SU-DHL-6 (cell line): Measurements from ENCODE around the gene RTN4R.

Experiments
- H2AFZ ChIP-seq: fragments of 200-600 bp; sonication (generic); 2 replicates; pipeline ENCODE4 v1.6.1; 2014; ENCODE audit warnings: low read depth, mild to moderate bottlenecking, moderate library complexity, mixed read lengths, antibody characterized with exemption, low read length; ENCODE audit not compliant: severe bottlenecking
- H3F3A ChIP-seq: fragments of 200-600 bp; shearing (Covaris generic); 2 replicates; pipeline ENCODE4 v1.6.0; 2016; ENCODE audit warnings: antibody characterized with exemption, mild to moderate bottlenecking; ENCODE audit not compliant: insufficient read depth
- H3K27ac ChIP-seq: fragments of 200-600 bp; sonication (generic); 2 replicates; pipeline ENCODE4 v1.5.1; 2016; ENCODE audit warnings: low read depth, mild to moderate bottlenecking, low read length, moderate library complexity, mixed read lengths
- H3K27me3 ChIP-seq: fragments of 200-600 bp; sonication (generic), shearing (Covaris generic); 2 replicates; pipeline ENCODE4 v1.6.0; 2014; ENCODE audit warnings: mild to moderate bottlenecking, low read length
- H3K36me3 ChIP-seq: fragments of 200-600 bp; sonication (generic); 2 replicates; pipeline ENCODE4 v1.6.1; 2014; ENCODE audit warnings: mild to moderate bottlenecking, low read length, mixed read lengths
- H3K4me2 ChIP-seq: fragments of 300-600, 200-600 bp; shearing (Covaris generic), sonication (generic); 2 replicates; pipeline ENCODE4 v1.6.0; 2014; ENCODE audit warnings: low read length, low read depth, mild to moderate bottlenecking; ENCODE audit not compliant: poor library complexity, severe bottlenecking
- H3K4me3 ChIP-seq: fragments of 200-600 bp; sonication (generic); 2 replicates; pipeline ENCODE4 v1.5.1; 2014; ENCODE audit warnings: antibody characterized with exemption, low read length, mild to moderate bottlenecking, mixed read lengths; ENCODE audit not compliant: insufficient read depth, poor library complexity, severe bottlenecking
- H3K79me2 ChIP-seq: fragments of 200-600 bp; sonication (generic); 2 replicates; pipeline ENCODE4 v1.6.1; 2014; ENCODE audit warnings: mild to moderate bottlenecking, low read length, moderate library complexity; ENCODE audit not compliant: insufficient read depth
- H3K9ac ChIP-seq: fragments of 200-600 bp; sonication (generic); 2 replicates; pipeline ENCODE4 v1.7.0; 2014; ENCODE audit warnings: mild to moderate bottlenecking, low read length
- H3K9me2 ChIP-seq: fragments of 200-600 bp; sonication (generic); replicated peaks from 2 replicates; pipeline ENCODE4 v1.6.1; 2014; ENCODE audit warnings: low read length; ENCODE audit not compliant: insufficient read depth
- H3K9me3 ChIP-seq: fragments of 200-600 bp; sonication (generic); 2 replicates; pipeline ENCODE4 v1.6.1; 2014; ENCODE audit warnings: low read length, mixed read lengths; ENCODE audit not compliant: insufficient read depth
- H4K20me1 ChIP-seq: fragments of 200-600 bp; sonication (generic); 2 replicates; pipeline ENCODE4 v1.6.1; 2014; ENCODE audit warnings: low read depth, mild to moderate bottlenecking, antibody characterized with exemption, low read length, moderate library complexity, mixed read lengths
- CTCF ChIP-seq: fragments of 200-600 bp; sonication (generic); IDR thresholded peaks from one replicate; pipeline ENCODE4 v1.5.1; 2017; ENCODE audit warnings: antibody characterized with exemption, mild to moderate bottlenecking, low read length, moderate library complexity; ENCODE audit not compliant: insufficient read depth, poor library complexity, severe bottlenecking
- EZH2phosphoT487 ChIP-seq: fragments of 200-600 bp; sonication (generic), shearing (Covaris generic); conservative IDR thresholded peaks from 2 replicates; pipeline ENCODE4 v1.6.1; 2018; ENCODE audit warnings: mild to moderate bottlenecking, antibody characterized with exemption, low read length, moderate library complexity, mixed read lengths

The RTN4R gene

GRCh38 chr22:20231514-20232236, 36.4 kb downstream of the RTN4R start:
- no peak for TF ChIP-seq EZH2phosphoT487
- TF ChIP-seq CTCF: no peak
- H3K4me2 ChIP-seq: no peak overlapping the region
- H3K27me3 ChIP-seq: no peaks in the 10 kb centered on the region
- H3F3A ChIP-seq: no peaks in the 10 kb centered on the region
- H2AFZ ChIP-seq: no peak overlapping the region
- H3K27ac ChIP-seq: no peak overlapping the region
- H3K9ac ChIP-seq: no peak overlapping the region
- H3K79me2 ChIP-seq: no peaks in the 10 kb centered on the region
- no peaks in the 10 kb centered on the region for H3K36me3 ChIP-seq
- no peaks in the 10 kb centered on the region for H4K20me1 ChIP-seq
- H3K9me3 ChIP-seq: no peaks in the 10 kb centered on the region
- no peak overlapping the region for H3K4me3 ChIP-seq
- H3K9me2 ChIP-seq: no peaks in the 10 kb centered on the region

- Histone ChIP-seq H3K9me2 (no peaks in the 10 kb centered on the region), H3K4me2 (no peak overlapping the region), H3K27ac (no peak overlapping the region), H3K27me3 (no peaks in the 10 kb centered on the region), H2AFZ (no peak overlapping the region), H3K4me3 (no peak overlapping the region), H3K79me2 (no peaks in the 10 kb centered on the region), H3K9me3 (no peaks in the 10 kb centered on the region), H3F3A (no peaks in the 10 kb centered on the region), H4K20me1 (no peaks in the 10 kb centered on the region), H3K9ac (no peak overlapping the region), H3K36me3 (no peaks in the 10 kb centered on the region)
- TF ChIP-seq EZH2phosphoT487 (no peak), CTCF (no peak)
Observed at GRCh38 chr22:20230777-20231420, 37.2 kb downstream of the RTN4R start.

GRCh38 chr22:20229916-20230775, 38.0 kb downstream of the RTN4R start:
- Histone ChIP-seq H2AFZ (no peak overlapping the region), H3K27me3 (no peaks in the 10 kb centered on the region), H3K36me3 (no peaks in the 10 kb centered on the region), H3K27ac (no peak overlapping the region), H3K79me2 (no peaks in the 10 kb centered on the region), H3K9me2 (no peaks in the 10 kb centered on the region), H3K4me3 (no peak overlapping the region), H3K4me2 (no peak overlapping the region), H4K20me1 (no peaks in the 10 kb centered on the region), H3F3A (no peaks in the 10 kb centered on the region), H3K9me3 (no peaks in the 10 kb centered on the region), H3K9ac (no peak overlapping the region)
- no peak for TF ChIP-seq CTCF
- TF ChIP-seq EZH2phosphoT487: no peak
